ENCODE measurements around the gene YIPF2.
"Not testable (repeated sequence)": the region's sequence is repeated elsewhere in the genome, so short reads cannot be mapped to it uniquely, and the experiment has no call there.

DNA sequence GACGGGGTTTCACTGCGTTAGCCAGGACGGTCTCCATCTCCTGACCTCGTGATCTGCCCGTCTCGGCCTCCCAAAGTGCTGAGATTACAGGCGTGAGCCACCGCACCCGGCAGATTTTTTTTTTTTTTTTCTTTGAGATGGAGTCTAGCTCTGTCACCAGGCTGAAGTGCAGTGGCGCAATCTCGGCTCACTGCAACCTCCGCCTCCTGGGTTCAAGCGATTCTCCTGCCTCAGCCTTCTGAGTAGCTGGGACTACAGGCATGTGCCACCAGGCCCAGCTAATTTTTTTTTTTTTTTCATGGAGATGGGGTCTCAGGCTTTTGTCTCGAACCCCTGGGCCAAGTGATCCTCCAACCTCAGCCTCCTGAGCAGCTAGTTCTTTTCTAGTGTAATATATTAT, 13.2 kb upstream of the YIPF2 start:
- TF ChIP-seq EZH2 (IDR thresholded peaks at IDR 0.05; ENCODE audit: low read length, unreplicated experiment) = not testable (repeated sequence)
- TF ChIP-seq, protein P1, sequence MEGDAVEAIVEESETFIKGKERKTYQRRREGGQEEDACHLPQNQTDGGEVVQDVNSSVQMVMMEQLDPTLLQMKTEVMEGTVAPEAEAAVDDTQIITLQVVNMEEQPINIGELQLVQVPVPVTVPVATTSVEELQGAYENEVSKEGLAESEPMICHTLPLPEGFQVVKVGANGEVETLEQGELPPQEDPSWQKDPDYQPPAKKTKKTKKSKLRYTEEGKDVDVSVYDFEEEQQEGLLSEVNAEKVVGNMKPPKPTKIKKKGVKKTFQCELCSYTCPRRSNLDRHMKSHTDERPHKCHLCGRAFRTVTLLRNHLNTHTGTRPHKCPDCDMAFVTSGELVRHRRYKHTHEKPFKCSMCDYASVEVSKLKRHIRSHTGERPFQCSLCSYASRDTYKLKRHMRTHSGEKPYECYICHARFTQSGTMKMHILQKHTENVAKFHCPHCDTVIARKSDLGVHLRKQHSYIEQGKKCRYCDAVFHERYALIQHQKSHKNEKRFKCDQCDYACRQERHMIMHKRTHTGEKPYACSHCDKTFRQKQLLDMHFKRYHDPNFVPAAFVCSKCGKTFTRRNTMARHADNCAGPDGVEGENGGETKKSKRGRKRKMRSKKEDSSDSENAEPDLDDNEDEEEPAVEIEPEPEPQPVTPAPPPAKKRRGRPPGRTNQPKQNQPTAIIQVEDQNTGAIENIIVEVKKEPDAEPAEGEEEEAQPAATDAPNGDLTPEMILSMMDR (conservative IDR thresholded peaks at IDR 0.05; ENCODE audit: low read depth, low read length) = not testable (repeated sequence)

All from PC-3 (cell line).